ENCODE data around the gene ALG9.
"Not testable (repeated sequence)": the region's sequence is repeated elsewhere in the genome, so short reads cannot be mapped to it uniquely, and the experiment has no call there.

Gene ALG9

DNA sequence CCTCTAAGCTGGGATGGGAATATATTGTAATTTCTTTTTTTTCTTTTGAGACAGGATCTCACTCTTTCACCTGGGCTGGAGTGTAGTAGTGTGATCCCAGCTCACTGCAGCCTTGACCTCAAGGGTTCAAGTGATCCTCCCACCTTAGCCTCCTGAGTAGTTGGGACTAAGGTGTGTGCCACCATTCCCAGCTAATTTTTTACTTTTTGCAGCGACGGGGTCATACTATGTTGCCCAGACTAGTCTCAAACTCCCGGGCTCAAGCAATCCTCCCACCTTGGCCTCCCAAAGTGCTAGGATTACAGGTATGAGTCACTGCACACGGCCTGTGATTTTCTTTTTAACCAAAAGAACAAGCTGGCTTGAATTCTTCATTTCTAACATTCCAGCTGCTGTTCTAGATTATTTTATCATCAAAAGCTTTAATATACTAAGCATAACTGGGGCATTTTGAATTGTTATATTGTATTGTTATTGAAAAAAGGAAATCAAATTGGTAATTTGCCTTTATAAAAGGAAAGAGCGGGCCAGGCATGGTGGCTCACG is 78.4 kb downstream of the ALG9 start:
- no peak for DNase-seq

DNA sequence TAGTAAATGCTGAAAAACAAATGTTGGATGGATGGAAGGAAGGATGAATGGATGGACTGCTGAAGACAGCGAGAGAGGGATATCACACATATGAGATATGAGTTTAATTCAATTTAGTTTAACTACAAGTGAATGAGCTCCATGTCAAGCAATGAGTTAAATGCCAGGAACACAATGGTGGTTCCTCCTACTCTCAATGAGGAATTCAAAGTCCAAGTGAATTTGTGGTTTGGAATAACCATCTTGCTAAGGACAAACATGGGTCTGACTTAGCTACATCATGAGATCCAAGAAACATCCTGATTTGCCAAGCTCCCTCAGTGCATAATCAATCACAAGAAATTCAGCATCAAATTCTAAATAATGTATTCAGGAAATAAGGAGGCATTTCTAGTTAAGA is 79.1 kb downstream of the ALG9 start:
- no peak for DNase-seq

DNA sequence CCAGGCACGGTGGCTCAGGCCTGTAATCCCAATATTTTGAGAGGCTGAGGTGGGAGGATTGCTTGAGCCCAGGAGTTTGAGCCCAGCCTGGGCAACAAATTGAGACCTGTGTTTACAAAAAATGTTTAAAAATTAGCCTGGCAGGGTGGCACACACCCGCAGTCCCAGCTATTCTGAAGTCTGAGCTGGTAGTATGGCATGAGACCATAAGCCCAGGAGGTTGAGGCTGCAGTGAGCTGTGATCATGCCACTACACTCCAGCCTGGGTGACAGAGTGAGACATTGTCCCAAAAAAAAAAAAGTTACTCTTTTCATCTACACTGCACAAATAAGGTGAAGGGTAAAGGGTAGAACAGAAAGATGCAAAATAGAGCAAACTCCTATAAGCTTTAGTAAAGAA is 82.9 kb downstream of the ALG9 start:
- no peak for DNase-seq

DNA sequence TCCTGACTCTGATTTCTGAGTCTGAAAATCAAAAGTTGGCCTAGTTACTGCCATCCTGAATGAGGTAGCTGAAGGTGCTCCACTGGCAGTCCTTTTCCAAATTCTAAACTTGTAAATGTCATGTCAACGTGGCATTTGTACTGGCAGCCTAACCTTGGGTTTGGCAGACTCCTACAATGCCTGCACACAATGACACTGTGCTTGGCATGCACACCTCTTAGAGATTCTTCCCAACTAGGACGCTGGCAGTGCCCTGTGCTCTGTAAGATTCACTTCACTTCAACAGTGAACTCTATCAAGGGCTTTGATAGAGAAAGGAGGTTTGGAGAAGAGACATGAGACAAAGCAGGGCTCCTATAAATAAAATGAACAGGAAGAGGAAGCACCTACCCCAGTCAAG is 83.3 kb downstream of the ALG9 start:
- DNase-seq: no peak

DNA sequence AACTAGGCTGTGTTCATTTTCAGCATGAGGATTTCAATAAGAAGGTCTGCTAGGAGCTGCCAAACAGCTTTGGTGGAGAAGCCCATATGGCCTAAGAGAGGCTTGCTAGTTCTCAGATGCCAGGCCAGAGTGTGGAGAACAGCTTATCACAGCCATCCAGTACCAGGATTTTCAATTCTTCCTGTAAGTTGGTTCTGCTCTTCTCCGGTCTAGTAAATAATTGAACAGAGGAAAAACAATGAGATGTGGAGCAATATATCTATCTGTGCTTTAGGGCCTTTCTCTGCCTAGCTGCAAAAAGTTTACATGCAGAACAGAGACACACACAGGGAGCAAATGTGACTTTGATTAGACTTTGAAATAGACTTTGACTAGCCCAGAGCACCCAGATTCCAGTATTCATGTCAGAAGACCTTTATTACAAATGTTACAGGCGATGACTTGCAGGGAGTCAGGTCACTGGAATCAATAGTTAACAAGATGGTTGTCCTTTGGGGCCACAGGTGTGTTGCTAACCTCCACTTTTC is 85.4 kb downstream of the ALG9 start:
- DNase-seq: no peak

DNA sequence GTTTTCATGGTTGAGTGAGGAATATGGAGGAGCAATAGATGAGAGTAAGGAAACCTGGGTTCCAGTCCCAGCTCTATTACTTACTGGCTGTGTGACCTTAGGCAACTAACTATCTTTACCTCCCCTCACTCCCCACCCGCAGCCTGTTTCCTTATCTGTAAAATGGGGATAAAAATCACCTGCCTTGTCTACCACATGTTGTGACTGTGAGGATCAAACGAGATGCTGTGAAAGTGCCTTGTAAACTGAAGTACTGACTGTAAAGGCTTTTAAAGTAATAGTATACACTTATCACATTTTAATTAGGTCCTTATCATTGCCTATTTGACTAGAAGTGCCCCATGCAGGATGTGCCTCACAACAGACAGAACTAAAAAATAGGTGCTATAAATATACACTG is 86.3 kb downstream of the ALG9 start:
- no peak for DNase-seq

DNA sequence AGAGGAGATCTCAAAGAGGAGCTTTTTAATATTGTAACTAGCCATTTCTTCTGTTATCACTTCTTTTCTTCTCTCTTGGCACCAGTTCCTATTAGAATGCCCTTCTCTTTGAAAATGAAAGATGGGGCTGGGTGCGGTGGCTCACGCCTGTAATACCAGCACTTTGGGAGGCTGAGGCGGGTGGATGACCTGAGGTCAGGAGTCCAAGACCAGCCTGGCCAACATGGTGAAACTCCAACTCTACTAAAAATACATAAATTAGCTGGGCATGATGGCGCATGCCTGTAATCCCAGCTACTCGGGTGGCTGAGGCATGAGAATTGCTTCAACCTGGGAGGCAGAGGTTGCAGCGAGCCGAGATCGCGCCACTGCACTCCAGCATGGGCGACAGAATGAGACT is 87.1 kb downstream of the ALG9 start:
- not testable (repeated sequence) for DNase-seq

DNA sequence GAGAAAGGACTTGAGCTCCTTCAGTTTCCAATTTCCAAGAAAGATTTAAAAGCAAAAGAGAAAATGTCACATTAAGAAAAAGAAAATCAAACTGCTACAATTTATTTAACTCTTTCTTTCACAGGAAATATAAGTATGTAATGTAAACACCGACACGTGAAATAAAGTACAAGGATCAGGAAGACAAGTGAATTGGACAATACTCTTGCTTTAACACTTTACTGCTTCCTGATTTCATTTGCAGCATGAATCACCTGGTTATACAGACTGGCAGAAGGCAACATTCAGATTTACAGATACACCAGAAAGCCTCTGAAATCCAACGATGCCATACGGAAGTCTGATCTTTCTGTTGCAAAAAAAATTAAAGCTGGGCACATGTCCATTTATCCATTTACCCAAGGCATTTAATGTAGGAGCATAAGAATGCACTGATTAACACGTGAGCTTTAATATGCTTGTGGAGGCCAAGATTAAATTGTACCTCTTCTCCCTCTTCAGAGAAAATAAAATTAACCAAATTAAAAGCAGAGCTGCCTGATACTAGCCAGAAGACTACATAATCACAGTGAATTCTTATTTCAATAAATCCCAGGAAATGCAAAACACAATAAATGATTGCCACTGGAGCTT is 89.2 kb downstream of the ALG9 start:
- no peak for DNase-seq

DNA sequence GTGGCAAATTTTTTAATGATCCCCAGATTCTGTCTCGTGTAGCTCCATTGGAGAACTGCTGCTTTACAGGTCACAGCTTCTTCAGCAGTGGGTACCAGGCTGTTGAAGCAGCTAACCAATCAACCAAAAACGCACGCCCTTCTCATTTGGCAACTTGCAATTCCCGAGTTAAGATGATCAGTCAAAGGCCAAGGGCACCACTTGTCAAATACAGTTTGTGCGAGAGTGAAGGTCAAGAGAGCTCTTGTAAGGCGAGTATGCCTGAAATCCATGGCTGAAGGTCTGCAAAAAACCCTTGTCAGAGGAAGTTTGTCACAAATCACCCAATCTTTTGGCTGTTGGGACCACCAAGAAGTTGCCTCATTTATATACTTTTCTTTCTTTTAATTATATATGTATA is 92.3 kb downstream of the ALG9 start:
- no peak for DNase-seq

DNA sequence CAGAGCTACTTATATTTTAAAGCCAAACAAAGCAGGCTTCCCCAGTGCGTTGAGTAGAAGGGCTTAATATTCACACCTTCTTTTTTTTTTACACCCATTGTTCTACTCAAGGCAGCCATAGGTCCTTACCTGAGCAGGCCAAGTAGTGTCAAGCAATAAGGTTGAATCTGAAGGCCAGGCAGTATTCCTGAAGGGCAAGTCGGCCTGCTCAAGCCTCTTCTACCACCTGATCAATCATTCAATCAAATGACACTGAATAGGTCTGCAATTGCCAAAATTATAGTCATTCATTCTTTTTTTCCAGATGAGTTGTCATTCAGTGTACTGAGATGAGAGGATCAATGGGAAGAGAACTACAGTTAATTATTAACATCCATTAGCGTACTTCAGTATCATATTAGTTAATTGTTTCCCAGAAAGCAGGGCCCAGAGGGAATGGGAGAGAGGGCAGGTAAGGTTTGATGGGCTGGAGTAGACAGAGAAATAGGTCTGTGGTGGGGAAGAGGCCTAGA is 93.3 kb downstream of the ALG9 start:
- no peak for DNase-seq

DNA sequence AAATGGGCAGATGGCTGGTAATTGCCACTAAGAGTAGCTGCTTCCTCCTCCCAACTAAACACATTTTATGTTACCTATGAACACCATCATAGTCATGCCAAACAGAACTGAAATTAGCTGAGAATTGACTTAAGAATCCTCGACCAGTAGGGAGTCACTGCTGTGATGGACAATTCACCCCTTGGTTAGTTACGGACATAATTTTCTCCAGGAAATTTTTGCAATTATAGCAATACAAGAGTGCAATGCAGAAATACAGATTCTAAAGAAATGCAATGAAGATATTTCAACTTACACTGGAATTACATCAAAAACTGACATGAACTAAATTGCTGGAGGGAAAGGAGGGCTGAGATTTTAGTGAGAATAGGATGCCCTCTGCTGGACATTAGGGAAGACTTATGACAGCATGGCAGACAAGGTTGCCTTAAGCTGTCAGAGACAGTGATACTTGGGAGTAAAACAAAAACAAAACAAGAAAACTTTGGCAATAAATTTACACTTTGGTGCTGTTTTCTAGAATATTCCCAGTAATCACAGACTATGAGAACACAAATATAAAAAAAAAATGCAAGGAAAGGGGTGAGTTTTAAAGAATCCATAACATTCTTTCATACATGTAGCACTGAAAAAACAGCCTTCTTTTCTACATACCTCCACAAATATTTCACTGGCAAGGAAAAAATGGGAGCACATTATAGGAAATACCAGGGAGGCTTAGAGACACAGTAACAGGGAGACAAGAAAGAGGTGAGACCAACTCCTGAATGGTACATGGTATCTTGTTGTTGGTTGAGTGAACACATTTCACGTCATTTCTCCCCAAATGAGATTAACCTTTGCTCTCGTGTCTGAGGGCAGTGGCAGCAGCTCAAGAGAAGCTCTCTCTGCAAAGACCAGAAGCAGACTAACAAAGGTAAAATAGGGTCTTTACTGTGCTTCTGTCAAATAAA is 94.0 kb downstream of the ALG9 start:
- peak; percentile 64 for DNase-seq

DNA sequence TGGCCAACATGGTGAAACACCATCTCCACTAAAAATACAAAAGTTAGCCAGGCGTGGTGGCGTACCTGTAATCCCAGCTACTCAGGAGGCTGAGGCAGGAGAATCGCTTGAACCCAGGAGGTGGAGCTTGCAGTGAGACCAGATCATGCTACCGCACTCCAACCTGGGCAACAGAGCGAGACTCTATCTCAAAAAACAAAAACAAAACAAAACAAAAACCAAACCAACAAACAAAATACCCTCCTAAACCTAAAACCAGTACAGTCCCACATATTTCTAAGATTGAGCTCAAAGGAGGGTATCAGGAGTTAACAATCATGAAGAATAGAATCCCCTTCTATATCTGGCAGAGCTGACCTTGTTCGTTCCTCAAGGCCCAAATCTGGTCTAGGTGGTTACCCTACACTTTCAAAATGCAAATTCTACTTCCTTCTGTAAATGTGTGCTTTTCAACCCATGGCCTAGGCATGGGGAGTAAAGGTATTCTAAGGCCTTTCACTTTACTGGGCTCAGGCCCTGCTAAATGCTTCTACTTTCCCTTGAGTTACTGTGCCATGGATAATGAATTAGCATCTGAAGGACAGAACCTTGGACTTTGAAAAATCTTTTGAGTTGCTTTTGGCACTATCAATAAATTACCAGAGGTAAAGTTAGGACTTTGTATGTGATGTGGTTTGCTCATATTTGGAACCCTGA is 94.8 kb downstream of the ALG9 start:
- no peak for DNase-seq

DNA sequence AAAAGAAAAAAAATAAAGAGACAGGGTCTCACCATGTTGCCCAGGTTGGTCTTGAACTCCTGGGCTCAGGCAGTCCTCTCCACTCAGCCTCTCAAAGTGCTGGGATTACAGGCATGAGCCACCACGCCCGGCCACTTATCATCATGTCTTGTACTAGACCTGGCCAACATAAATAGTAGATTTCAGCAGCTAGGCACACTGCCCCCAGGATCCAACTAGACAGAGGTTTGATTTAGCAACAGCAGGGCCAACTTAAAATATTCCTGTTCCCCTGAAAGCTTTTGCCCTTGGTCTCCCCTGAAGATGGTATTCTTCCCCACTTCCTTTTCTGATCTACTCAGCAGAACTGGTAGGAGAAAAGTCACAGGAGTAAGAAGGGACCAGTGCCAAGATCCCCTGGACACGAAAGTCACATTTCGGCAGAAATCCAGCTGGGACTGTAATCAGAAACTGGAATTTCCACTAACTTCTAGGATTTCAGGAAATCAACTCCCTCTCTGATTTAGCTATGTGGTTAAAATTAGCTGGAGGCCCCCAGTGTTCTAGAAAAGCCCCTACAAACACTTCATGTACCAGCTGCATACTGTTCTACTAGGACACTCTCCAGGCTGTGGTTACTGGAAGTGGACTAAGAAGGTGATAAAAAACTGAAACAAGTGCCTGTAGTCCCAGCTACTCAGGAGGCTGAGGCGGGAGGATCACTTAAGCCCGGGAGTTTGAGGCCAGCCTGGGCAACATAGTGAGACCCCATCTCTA is 96.2 kb downstream of the ALG9 start:
- DNase-seq: no peak

DNA sequence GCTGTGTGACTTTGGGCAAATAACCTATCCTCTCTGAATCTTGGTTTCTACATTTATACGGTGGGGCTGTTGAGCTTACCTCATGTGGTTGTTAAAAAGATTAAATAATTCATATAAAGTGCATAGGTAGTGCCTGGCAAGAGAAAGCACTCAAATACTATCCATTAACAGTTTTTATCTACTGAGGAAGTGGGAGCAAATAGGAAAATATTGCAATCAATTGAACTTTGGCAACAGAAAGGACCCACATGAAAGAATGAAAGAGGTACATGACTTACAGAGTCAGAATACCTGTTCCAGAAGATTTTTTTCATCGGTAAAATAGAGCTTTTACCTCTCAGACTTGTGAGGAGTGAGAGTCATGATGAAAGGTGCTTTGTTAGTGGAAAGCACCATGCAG is 98.8 kb downstream of the ALG9 start:
- no peak for DNase-seq

DNA sequence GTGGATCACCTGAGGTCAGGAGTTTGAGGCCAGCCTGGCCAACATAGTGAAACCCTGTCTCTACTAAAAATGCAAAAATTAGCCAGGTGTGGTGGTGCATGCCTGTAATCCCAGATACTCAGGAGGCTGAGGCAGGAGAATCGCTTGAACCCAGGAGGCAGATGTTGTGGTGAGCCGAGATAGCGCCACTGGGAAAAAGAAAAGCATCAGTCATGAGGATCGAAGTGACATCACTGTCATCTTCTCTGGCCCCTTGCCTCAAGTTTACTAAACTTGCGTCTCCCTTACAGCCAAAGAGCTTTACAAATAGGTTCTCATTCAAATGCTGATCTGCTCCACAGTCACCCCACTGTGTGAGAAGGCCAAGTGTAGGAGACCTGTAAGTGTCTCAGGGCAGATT is 100.2 kb downstream of the ALG9 start:
- DNase-seq: not testable (repeated sequence)

DNA sequence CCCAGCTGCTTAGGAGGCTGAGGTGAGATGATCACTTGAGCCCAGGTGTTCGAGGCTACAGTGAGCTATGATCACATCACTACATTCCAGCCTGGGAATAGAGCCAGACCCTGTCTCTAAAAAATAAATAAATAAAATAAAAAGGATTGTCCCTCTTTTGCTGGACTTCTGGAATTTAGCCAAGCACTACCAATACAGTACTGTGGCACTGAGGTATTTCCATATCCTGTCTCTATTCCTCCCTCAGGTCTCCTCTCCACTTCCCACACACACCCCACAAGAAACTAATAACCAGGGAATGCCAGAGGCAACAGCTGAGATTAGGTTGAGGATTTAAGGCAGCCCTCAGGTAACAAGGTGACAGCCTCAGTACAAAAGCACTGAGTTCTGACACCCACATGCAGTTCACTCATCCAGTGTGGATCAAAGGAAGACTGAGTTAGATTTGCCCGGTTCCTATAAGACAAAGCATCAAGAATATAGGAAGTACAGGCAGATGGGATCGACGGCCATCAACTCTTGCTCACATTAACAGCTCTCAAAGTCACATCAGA is 100.7 kb downstream of the ALG9 start:
- no peak for DNase-seq

DNA sequence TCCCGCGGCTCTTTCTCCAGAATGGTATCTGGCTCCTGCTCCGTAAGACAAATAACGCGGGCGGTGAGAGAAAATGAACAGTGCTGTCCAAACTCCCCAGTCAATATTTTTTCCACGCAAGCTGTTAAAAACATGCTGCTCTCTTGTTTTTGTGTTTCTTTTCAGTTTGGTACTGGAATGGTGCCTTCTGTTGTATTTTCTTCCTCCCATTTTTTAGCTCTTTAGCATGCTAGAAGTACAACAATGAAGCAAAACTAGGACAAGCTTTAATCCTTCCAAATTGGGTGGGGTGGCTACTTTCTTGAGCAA is 104.6 kb downstream of the ALG9 start:
- DNase-seq: no peak

DNA sequence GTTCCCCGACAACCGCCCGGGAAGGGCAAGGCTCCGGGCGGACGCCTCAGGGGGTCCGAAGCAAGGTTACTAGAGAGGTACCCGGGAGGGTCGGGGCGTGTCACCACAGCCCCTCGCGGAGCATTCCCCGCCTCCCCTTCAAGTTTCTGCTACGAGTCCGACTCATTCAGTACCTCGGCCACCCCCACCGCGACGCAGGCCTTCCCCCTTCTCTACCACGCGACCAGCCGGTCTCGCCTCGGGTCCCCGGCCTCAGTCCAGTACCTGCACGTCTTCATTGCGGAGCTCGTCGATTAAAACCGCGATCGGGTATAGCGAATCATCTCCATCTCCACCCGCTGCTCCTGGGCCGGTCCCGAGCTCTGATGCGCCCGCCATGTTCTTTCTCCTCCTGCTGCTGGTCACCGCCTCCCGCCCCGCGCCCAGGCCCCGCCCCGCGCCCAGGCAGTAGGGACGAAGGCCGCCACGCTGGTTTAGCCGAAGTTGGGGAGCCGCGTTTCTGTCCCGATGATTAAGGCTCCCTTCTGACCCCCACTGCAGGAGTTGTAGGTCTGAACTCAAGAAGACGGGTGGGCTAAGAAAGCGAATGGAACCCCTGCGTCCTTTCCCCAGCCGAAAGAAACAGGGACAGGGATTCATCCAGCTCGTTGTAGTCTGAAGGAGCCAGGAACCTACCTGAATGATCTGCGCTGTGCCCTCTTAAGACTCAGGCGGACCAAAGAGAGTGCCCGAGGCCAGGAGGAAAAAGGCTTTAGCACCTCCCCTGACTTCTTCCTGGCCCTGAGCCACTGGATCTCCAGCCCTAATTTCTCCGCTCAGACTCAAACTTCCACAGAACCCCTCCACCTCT is 105.2 kb downstream of the ALG9 start, which contains the start of gene PPP2R1B:
Gene PPP2R1B (minus strand): TSS at position 406 of the 850 bp plus-strand sequence. CDS start 28 bp downstream, at position 378.
- peak; percentile 82 for DNase-seq

DNA sequence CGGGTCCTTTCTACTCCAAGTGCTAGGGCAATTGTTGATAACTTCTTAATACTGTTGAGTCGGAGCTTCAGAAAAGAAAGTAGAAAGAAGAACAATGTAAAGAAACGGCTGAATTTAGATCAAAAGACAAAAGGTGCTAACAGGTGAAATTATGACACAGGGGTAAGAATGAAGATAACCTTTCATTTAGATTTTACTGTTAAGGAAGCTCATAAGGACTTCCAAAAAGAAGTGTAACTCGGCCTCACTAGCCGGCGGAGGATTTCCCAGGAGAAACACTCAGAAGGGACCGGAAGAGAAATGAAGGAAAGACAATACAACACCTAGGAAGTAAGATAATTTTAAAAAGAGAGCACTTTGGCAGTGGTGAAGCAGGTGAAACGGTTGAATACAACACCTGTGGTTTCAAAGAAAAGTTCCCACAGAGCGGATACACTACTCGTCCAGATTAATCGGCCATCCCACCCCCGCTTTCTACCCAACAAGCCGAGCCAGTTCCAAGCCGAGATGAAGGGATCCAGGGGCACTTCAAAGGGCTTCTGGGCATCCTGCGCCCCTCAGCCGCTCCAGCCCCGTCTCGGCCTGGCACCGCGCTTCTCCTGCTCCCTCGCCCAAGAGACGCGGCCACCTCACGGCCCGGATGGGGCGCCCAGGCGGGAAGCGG is 105.9 kb downstream of the ALG9 start:
- DNase-seq: peak; percentile 32

DNA sequence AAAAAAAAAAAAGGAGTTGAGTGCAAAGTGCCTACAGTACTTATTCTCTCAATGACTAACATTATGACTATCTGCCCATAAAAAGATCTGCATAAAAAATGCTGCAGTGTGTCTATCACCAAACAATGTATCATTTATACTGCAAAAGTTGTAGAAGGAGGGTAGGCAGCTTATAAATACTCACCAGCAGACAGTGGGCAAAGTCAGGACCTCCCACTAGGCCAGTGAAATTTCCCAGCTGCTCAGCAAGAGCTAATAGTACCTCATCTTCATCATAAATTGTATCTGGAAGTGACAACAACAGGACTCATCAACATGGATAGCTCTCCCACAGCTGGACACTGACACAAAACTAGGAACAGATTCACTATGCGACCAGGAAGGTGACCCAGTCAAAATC is 106.8 kb downstream of the ALG9 start:
- DNase-seq: no peak

Measured in kidney glomerular epithelial cell (primary cell).